NCI-H1048 (cell line): Measurements from ENCODE around the gene PLCXD1.
"Not testable (repeated sequence)": the region's sequence is repeated elsewhere in the genome, so short reads cannot be mapped to it uniquely, and the experiment has no call there.

Experiments
- DNase-seq: peaks from one replicate; lab custom pipeline; 2025; lab: John Stamatoyannopoulos, UW

Gene PLCXD1

DNA sequence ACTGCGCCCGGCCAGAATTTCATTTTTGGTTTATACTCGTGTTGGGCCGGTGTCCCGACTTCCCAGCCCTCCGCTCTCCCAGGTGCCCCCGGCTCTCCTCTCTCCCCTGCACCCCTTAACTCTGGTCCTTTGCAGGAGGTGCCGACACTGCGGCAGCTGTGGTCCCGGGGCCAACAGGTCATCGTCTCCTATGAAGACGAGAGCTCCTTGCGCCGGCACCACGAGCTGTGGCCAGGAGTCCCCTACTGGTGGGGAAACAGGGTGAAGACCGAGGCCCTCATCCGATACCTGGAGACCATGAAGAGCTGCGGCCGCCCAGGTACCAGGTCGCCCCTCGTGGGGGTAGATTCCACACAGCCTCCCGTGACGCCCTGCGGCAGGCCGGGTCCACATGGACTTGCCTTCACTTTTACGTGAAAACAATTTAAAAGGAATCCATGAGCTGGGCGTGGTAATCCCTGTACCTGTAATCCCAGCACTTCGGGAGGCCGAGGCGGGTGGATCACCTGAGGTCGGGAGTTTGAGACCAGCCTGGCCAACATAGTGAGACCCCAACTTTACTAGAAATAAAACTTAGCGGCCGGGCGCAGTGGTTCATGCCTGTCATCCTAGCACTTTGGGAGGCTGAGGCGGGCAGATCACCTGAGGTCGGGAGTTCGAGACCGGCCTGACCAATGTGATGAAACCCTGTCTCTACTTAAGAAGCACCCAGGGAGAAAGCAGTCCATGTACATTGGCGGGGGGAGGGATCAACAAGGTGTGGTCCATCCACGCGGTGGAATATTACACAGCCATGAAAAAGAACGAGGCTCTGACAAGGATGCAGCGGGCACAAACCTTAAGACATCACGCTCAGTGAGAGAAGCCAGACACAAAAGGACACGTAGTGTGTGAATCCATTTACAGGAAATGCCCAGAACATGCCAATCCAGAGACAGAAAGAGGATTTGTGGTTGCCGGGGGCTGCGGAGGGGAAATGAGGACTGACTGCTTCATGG, 12.0 kb downstream of the PLCXD1 start:
- DNase-seq: no peak

DNA sequence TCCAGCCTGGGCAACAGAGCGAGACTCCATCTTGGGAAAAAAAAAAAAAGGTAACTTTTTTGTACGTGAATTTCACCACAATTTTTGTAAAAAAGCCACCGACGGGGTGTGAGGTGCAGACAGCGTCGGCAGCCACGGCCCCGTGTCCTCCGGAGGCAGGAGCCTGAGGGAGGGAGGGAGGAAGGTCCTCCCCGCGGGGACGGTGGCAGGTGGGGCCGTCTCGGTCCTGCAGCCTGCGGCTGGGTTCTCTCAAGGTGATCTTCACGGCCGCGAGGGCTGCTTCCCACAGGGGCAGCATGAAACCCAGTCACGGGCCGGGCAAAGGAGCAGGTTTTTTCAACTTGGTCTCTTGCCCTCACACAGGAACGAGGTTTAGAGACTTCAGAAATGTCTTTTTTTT, 14.0 kb downstream of the PLCXD1 start:
- DNase-seq: no peak

DNA sequence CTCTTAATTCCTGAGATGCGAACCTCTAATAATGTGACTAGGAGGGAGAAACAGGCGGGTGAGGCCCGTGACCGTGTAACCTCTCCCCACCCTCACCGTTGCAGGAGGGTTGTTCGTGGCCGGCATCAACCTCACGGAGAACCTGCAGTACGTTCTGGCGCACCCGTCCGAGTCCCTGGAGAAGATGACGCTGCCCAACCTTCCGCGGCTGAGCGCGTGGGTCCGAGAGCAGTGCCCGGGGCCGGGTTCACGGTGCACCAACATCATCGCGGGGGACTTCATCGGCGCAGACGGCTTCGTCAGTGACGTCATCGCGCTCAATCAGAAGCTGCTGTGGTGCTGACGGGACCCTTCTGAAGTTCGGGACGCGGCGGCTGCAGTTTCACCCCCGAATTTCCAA, 17.8 kb downstream of the PLCXD1 start:
- no peak for DNase-seq

DNA sequence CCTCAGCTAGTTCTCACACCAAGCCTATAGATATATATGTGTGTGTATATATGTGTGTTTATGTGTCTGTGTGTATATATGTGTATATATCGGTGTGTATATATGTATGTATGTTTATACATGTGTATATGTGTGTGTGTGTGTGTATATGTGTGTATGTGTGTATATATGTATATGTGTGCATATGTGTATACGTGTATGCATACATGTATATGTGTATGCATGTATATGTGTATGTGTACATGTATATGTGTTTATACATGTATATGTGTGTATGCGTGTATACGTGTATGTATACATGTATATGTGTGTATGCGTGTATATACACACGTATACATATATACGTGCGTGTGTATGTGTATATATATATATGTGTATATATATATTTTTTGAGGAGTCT, 19.2 kb downstream of the PLCXD1 start:
- no peak for DNase-seq

DNA sequence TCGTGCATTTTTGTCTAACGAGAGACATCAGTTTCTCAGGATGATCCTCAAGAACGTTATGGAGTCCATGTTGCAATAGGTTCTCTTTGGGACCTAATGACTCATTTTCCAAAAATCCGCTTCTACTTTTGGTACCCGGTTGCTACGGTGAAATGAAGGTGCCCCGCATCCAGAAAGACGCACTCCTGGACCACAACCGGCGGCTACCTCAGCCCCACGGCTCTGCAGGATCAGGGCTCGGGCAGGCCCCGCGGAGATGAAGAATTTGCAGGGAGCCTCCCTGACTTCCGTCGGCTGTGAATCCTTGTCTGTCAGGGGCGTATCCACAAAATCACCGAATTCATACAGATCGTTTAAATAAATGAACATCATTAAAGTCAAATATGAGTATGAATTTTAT, 21.8 kb downstream of the PLCXD1 start:
- no peak for DNase-seq

DNA sequence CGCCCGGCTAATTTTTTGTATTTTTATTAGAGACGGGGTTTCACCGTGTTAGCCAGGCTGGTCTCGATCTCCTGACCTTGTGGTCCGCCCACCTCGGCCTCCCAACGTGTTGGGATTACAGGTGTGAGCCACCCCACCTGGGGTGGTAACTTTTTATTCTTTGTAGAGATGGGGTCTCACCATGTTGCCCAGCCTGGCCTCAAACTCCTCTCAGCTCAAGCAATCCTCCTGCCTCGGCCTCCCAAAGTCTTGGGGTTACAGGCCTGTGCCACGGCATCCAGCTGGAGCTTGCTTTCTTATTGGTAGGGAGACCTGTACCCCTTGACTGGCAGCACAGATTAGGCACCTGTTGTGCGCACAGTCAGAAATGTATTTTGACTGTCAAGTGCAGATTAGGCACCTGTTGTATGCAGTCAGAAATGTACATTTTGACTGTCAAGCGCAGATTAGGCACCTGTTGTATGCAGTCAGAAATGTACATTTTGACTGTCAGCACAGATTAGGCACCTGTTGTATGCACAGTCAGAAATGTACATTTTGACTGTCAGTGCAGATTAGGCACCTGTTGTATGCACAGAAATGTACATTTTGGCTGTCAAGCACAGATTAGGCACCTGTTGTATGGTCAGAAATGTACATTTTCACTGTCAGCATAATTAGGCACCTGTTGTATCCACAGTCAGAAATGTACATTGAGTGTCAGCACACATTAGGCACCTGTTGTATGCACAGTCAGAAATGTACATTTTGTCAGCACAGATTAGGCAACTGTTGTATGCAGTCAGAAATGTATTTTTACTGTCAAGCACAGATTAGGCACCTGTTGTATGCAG, 24.8 kb downstream of the PLCXD1 start:
- not testable (repeated sequence) for DNase-seq

DNA sequence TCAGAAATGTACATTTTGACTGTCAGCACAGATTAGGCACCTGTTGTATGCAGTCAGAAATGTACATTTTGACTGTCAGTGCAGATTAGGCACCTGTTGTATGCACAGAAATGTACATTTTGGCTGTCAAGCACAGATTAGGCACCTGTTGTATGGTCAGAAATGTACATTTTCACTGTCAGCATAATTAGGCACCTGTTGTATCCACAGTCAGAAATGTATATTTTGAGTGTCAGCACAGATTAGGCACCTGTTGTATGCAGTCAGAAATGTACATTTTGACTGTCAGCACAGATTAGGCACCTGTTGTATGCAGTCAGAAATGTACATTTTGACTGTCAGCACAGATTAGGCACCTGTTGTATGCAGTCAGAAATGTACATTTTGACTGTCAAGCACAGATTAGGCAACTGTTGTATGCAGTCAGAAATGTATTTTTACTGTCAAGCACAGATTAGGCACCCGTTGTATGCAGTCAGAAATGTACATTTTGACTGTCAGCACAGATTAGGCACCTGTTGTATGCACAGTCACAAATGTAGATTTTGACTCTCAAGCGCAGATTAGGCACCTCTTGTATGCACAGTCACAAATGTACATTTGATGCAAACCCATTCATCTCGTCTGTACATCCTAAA, 25.6 kb downstream of the PLCXD1 start:
- not testable (repeated sequence) for DNase-seq

DNA sequence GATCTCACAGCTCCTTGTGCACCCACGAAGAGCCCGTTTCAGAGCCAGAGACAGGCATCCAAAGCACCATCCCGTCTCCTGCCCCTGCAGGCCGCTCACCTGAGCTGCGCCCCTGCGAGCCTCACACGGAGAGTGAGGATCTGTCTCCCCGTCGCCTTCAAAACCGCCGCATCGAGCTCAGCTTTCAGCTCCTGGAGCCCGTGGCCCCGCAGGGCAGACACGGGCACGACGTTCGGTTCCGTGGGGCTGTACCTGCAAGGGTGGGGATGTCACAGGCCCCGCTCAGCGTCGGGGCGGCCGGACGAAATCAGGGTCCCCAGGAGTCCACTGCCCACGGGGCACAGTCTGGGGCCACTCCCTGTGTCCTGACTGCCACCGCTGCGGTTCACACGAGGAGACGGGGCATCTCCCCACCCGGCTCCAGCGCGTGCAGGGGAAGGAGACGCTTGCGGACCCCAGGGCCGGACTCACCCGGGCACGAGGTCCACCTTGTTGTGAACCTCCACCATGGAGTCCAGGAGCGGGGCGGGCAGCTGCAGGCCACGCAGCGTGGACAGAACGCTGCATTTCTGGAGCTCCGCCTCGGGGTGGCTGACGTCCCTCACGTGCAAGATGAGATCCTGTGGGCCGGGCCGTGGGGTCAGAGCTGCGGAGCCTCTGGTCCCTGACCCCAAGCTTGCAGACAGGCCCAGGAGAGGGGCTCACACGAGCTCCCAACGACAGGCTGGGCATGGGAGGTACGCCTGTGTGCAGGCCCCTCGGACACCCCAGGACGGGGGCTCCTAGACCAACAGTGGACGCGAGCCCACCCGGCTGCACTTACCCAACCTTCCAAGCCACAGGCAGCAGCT, 26.3 kb downstream of the PLCXD1 start:
- no peak for DNase-seq

DNA sequence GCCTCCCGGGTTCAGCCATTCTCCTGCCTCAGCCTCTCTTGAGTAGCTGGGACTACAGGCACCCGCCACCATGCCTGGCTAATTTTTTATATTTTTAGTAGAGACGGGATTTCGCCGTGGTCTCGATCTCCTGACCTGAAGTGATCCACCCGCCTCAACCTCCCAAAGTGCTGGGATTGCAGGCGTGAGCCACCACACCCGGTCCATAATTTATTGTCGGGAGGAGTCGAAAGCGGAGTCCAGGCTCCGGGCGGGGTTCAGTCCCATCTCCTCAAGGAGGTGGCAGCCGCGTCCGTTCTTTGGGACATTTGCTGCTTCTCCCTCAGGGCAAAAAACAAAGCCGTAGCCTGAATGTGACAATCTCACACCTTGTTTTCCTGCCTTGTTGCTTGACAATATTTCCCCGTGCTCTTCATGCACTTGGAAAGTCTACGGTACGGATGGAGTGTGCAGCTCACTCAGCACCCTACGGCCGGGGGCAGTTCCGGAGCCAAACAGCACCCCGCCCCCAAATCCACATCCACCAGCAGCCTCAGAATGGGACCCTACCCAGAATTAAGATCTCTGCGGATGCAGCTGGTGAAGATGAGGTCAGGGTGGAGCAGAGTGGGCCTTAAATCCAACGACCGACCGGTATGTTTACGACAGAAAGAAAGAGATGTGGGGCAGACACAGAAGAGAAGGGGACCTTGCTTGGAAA, 27.8 kb downstream of the PLCXD1 start:
- DNase-seq: no peak

DNA sequence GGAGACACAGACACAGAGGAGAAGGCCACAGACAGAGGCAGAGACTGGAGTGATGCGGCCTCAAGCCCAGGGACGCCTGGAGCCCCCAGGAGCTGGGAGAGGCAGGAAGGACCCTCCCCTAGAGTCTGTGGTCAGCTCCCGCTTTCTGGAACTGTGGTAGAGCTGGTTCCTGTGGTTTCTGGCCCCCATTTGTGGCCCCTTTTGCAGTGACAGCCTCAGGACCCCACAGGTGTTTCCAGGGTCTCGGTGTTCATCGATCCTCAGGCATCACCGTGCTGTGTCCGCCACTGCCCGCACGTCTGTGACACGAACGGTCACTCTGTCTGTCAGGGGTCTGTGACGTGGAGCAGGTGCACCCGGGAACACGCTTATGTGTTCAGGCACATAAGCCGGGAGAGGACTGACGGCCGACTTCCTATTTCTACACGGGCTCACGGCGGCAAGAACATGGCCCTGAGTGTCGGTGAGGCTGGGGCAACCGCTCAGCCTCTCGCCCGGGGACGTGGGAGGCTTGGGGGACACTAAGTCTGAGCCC, 29.5 kb downstream of the PLCXD1 start:
- DNase-seq: no peak

DNA sequence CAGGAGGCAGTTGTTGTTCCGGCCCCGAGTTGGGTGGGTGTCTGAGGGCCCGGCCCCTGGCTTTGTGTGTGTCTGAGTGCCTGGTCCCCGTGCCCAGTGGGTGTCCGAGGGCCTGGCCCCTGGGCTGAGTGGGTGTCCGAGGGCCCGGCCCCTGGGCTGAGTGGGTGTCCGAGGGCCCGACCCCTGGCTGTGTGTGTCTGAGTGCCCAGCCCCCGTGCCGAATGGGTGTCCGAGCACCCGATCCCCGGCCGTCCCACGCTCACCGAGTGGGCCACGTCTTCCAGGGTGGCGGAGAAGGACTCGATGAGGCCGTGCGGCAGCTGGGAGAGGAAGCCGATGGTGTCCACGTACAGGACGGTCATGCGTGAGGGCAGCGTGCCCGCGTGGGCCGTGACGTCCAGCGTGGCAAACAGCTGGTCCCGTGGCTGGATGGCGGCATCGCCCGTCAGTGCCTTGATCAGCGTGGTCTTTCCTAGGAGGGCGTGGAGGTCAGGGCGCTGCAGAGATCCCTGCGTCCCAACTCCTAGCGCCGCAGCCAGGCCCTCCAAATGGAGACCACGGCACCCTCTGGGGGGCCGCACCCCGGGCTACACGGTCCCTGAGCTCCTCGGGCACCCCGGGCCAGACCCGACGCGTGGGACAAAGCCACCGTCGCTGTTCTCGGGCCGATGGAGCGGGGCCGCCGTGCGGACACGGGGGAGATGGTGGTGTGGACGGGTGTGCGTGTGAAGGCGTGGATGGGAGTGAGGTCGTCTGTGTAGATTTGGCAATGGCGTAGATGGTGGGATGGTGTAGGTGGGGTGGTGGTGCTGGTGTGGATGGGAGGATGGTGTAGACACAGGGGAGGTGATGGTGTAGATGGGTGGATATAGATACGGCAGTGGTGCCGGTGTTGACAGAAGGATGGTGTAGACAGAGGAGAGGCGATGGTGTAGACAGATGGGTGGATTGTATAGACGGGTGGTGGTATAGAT, 30.3 kb downstream of the PLCXD1 start:
- DNase-seq: no peak

DNA sequence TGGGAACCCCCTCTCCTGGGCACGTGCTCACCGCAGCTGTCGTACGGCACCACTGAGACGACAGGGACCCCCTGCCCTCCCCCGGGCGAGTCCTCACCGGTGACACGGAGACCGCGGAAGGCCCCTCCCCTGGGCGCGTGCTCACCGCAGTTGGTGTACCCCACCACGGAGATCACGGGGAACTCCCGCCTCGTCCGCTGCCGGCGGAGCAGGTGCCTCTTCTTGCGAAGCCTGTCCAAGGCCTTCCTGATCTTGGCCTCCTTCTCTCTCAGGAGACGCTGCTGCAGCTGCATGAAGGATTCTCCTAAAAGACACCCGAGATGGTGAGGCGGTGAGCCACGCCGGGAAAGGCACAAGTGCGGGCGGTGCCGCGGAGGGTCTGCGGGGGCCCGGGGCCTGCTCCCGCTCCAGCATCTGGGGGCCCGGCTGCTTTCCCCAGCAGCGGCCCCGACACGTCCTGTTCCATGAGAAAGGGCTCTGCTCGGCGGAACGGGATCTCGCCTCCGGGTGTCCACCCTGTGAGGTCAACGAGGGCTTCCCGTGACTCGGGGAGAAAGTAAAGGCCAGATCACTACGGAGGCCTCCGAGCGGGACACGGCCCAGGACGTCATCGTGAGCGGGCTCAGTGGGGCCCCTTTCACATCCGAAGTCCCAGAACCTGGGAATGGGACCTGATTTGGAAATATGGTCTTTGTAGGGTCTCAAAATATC, 31.6 kb downstream of the PLCXD1 start:
- DNase-seq: no peak

DNA sequence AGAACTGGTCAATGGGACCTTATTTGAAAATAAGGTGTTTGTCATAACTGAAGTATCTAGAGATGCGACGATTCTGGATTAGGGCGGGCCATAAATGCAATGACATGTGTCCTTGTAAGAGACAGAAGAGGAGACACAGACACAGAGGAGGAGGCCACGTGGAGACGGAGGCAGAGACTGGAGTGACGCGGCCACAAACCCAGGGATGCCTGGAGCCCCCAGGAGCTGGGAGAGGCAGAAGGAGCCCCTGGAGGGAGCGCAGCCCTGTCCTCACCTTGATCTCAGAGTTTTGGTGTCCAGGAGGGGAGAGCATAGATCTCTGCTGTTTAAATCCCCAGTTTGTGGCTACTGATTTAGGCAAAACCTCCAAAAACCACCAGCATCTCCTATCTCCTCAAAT, 32.4 kb downstream of the PLCXD1 start:
- DNase-seq: no peak

DNA sequence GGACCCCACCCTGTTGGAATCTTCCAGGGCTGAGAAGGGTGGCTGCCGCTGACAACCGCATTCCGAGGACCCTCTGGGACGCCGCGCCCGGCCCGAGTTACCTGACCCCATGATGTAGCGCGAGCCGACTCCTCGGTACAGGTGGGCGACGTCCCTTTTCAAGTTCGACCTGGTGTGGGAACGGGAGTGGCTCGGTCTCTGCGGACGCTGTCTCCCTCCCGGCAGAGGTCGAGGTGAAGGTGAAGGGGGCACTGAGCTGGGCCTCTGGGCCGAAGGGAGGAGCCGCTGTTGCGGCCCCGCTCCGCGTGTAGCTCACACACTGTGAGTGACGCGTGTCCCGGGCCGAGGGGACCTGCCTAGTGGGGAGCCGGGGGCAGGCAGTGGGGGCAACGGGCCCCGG, 32.9 kb downstream of the PLCXD1 start:
- DNase-seq: no peak

DNA sequence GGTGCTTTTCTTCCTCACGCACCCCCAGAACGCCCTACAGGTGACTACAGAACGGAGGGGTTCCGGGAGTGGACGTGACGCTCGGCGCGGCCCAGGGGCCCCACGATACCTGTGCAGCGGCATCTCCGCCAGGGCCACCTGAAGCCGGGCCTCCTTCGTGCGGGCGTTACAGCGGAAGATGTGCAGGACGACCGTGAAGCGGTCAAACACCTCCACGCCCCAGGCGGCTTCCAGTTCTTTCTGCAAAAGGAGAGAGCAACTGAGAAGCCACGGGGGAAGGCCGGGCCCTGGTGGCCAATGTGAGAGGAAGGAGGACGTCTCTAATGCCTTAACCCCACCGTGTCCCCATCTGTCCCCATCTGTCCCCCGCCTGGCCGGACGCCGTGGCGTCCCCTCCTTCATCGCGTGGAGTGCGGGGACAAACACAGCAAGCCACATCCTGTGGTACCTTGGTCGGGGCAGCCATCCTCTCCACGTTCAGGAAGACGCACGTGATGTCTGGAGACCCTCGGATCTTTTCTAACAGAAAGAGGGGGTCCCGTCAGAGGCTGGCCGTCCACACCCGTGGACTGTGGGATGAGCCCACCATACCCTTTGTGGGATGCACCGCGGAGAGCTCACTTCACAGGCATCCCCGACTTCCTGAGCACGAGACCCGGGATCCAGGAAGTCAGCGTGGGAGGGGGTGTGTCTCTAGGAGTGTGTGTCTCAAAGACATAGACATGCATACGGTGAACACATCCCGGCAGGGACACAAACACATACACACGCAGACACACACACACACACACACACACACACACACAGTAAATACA, 33.8 kb downstream of the PLCXD1 start:
- no peak for DNase-seq

DNA sequence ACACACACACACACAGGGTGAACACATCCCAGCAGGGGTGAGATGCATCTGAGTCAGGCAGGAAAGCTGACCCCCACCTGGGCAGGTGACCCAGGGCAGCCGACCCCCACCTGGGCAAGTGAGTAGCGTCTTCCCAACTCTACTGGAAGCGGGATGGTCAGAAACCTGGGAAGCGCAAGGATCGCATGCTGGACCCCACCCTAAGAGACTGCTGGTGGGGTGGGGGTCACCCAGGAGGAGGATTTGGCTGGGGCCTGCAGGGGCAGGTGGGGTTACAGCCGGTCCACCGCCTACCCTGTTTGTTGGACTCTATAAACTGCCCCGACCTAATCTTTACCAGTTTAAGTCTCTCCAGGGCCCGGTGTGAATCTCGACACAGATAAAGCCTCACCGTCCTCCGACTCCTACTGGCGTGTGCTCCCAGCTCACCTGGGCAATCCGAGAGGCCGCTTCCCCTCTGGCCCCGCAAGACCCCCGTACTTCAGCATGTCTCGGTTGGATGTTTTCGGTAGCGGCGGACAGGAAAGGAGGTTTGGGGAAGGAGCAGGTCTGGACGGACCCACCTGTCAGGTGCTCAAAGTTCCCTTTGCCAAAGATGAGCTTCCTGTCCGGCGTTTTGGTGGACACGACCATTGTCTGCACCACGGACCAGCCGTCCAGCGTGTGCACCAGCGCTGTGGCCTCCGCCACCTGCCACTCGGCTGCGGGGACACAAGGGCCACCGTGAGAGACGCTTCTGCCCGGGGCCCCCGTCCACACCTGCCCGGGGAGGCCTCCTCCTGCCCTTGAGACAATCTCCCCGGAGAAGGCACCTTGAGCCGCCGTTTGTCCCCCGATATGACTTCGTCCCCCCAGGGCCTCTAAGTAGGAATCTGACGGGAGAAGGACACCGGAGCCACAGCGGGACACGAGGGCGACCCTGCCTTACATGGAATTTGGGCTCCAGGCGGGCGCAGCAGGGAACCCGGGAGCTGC, 35.5 kb downstream of the PLCXD1 start:
- DNase-seq: no peak
